ENCODE data around the gene FIBCD1. TPM values are rescaled to one million over a fixed set of nuclear protein-coding genes. Genes with fewer than 3 reads are reported as not detected.

FIBCD1 gene
- total and polyA plus RNA-seq, 4 donors = 0.97 to 7.7 (median 4.1) TPM

- Histone ChIP-seq H3K4me3 (no peak overlapping the region), H3K9me3 (ENCODE audit: control insufficient read depth in 4 of 4, insufficient read depth in 3 of 4, low read length in 3 of 4) (no peaks in the 10 kb centered on the region), H3K4me1 (ENCODE audit: control insufficient read depth in 5 of 5, insufficient read depth in 5 of 5, low read length in 5 of 5) (peaks cover 0 to 20% (median 0%) of the 10 kb centered on the region in 5 donors), H3K36me3 (ENCODE audit: control insufficient read depth in 4 of 4, insufficient read depth in 4 of 4, low read length in 4 of 4) (peaks cover 5 to 37% (median 15%) of the 10 kb centered on the region in 4 donors), H3K9ac (ENCODE audit: insufficient read depth in 1 of 2, low read length in 2 of 2) (no peak overlapping the region), H3K27ac (ENCODE audit: low read depth in 1 of 2, low read length in 1 of 2) (no peak overlapping the region), H3K27me3 (ENCODE audit: control insufficient read depth in 3 of 3, insufficient read depth in 3 of 3, low read length in 2 of 3) (no peaks in the 10 kb centered on the region)
- no peak for DNase-seq
- WGBS, 2 donors = 90 to 95% methylated on average over 20 of the region's 20 CpGs
- TF ChIP-seq CTCF (IDR thresholded peaks at IDR 0.05; ENCODE audit: control extremely low read depth, extremely low read depth) = no peak
- ATAC-seq (ENCODE audit: insufficient read depth, low FRiP score) = no peak
These were observed 48.0 kb downstream of the FIBCD1 start for GRCh38 chr9:130890870-130891687.

- Histone ChIP-seq H3K9ac (ENCODE audit: insufficient read depth in 1 of 2, low read length in 2 of 2) (no peak overlapping the region), H3K27ac (ENCODE audit: low read depth in 1 of 2, low read length in 1 of 2) (no peak overlapping the region), H3K27me3 (ENCODE audit: control insufficient read depth in 3 of 3, insufficient read depth in 3 of 3, low read length in 2 of 3) (no peaks in the 10 kb centered on the region), H3K36me3 (ENCODE audit: control insufficient read depth in 4 of 4, insufficient read depth in 4 of 4, low read length in 4 of 4) (peaks cover 5 to 47% (median 19%) of the 10 kb centered on the region in 4 donors), H3K9me3 (ENCODE audit: control insufficient read depth in 4 of 4, insufficient read depth in 3 of 4, low read length in 3 of 4) (no peaks in the 10 kb centered on the region), H3K4me3 (no peak overlapping the region), H3K4me1 (ENCODE audit: control insufficient read depth in 5 of 5, insufficient read depth in 5 of 5, low read length in 5 of 5) (peaks cover 0 to 17% (median 0%) of the 10 kb centered on the region in 5 donors)
- WGBS, 2 donors = 91 to 94% methylated on average over 9 of the region's 9 CpGs
- no peak for DNase-seq
- ATAC-seq (ENCODE audit: insufficient read depth, low FRiP score) = no peak
- no peak for TF ChIP-seq CTCF (IDR thresholded peaks at IDR 0.05; ENCODE audit: control extremely low read depth, extremely low read depth)
These were observed 48.9 kb downstream of the FIBCD1 start for GRCh38 chr9:130890124-130890523.

GRCh38 chr9:130888146-130888885 lies 50.7 kb downstream of the FIBCD1 start:
- no peak for TF ChIP-seq CTCF (IDR thresholded peaks at IDR 0.05; ENCODE audit: control extremely low read depth, extremely low read depth)
- Histone ChIP-seq H3K27ac (ENCODE audit: low read depth in 1 of 2, low read length in 1 of 2) (no peak overlapping the region), H3K4me1 (ENCODE audit: control insufficient read depth in 5 of 5, insufficient read depth in 5 of 5, low read length in 5 of 5) (peaks cover 0 to 14% (median 0%) of the 10 kb centered on the region in 5 donors), H3K4me3 (no peak overlapping the region), H3K9me3 (ENCODE audit: control insufficient read depth in 4 of 4, insufficient read depth in 3 of 4, low read length in 3 of 4) (no peaks in the 10 kb centered on the region), H3K9ac (ENCODE audit: insufficient read depth in 1 of 2, low read length in 2 of 2) (no peak overlapping the region), H3K27me3 (ENCODE audit: control insufficient read depth in 3 of 3, insufficient read depth in 3 of 3, low read length in 2 of 3) (no peaks in the 10 kb centered on the region), H3K36me3 (ENCODE audit: control insufficient read depth in 4 of 4, insufficient read depth in 4 of 4, low read length in 4 of 4) (peaks cover 8 to 59% (median 19%) of the 10 kb centered on the region in 4 donors)
- DNase-seq (no peak), ATAC-seq (ENCODE audit: insufficient read depth, low FRiP score) (no peak)
- WGBS, 2 donors = 93 to 94% methylated on average over 22 of the region's 22 CpGs

Data from lung (tissue), 12 donors.